Nephron progenitor cell (in vitro differentiated cells): ENCODE results near the gene CDK17.
"Not testable (repeated sequence)": the region's sequence is repeated elsewhere in the genome, so short reads cannot be mapped to it uniquely, and the experiment has no call there.

Experiments
- DNase-seq: peaks from one replicate; pipeline ENCODE4 v3.0.0; 2021
- H3K27ac Mint-ChIP-seq: 2 replicates; pipeline ENCODE4 v1.8.0; 2021; ENCODE audit warnings: mild to moderate bottlenecking, moderate library complexity, mixed read lengths
- H3K27me3 Mint-ChIP-seq: 2 replicates; pipeline ENCODE4 v1.8.0; 2021; ENCODE audit warnings: mild to moderate bottlenecking, low read depth, mixed read lengths; ENCODE audit not compliant: poor library complexity
- H3K36me3 Mint-ChIP-seq: 2 replicates; pipeline ENCODE4 v1.8.0; 2021; ENCODE audit warnings: low read depth, mixed read lengths
- H3K4me1 Mint-ChIP-seq: 2 replicates; pipeline ENCODE4 v1.8.0; 2021; ENCODE audit warnings: mixed read lengths
- H3K4me3 Mint-ChIP-seq: 2 replicates; pipeline ENCODE4 v1.8.0; 2021; ENCODE audit warnings: mild to moderate bottlenecking, moderate library complexity, mixed read lengths
- H3K9me3 Mint-ChIP-seq: 2 replicates; pipeline ENCODE4 v1.8.0; 2021; ENCODE audit warnings: mild to moderate bottlenecking, moderate library complexity, mixed read lengths
- CTCF ChIP-seq: fragments of 200-600 bp; sonication (generic); IDR thresholded peaks from 2 replicates; pipeline ENCODE4 v1.5.0; 2021; ENCODE audit warnings: antibody characterized with exemption

Gene CDK17

GRCh38 chr12:96323906-96324305 lies 76.3 kb downstream of the CDK17 start:
- H3K36me3 Mint-ChIP-seq = peaks cover 68% of the 10 kb centered on the region
- H3K27ac Mint-ChIP-seq = peak overlapping the region; percentile 48
- no peak for DNase-seq
- H3K4me1 Mint-ChIP-seq = no peaks in the 10 kb centered on the region
- H3K27me3 Mint-ChIP-seq = no peaks in the 10 kb centered on the region
- H3K4me3 Mint-ChIP-seq = no peak overlapping the region
- H3K9me3 Mint-ChIP-seq = peaks cover 32% of the 10 kb centered on the region
- TF ChIP-seq CTCF = no peak

DNA sequence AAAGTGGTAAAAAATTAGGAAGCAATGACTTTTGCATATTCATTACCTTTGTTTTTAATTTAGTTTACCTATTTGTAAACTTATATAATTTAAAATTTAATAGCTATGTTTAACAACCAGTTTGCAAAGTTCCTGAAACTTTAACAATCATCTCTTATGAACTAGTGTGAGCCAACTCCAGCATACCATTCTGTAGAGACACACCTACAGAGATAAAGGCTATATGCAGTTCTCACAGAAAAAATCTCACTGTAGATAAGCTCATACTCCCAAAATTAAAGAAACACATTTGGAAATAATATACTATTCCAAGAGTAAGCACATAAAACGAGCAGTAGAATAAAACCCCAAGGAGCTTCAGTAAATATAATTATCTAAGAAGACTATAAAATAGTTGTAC lies 77.5 kb downstream of the CDK17 start:
- Mint-ChIP-seq H3K36me3 (peaks cover 64% of the 10 kb centered on the region), H3K4me3 (no peak overlapping the region), H3K27ac (no peak overlapping the region), H3K4me1 (no peaks in the 10 kb centered on the region), H3K9me3 (peaks cover 36% of the 10 kb centered on the region), H3K27me3 (no peaks in the 10 kb centered on the region)
- DNase-seq = no peak
- TF ChIP-seq CTCF = no peak

GRCh38 chr12:96321941-96322340 lies 78.3 kb downstream of the CDK17 start:
- Mint-ChIP-seq H3K36me3 (peaks cover 60% of the 10 kb centered on the region), H3K27ac (no peak overlapping the region), H3K4me1 (no peaks in the 10 kb centered on the region), H3K9me3 (peaks cover 38% of the 10 kb centered on the region), H3K4me3 (no peak overlapping the region), H3K27me3 (no peaks in the 10 kb centered on the region)
- DNase-seq = no peak
- TF ChIP-seq CTCF = no peak

DNA sequence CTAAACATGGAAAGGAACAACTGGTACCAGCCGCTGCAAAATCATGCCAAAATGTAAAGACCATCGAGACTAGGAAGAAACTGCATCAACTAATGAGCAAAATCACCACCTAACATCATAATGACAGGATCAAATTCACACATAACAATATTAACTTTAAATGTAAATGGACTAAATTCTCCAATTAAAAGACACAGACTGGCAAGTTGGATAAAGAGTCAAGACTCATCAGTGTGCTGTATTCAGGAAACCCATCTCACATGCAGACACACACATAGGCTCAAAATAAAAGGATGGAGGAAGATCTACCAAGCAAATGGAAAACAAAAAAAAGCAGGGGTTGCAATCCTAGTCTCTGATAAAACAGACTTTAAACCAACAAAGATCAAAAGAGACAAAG lies 82.4 kb downstream of the CDK17 start:
- H3K27me3 Mint-ChIP-seq, H3K4me3 Mint-ChIP-seq, DNase-seq, H3K27ac Mint-ChIP-seq, H3K4me1 Mint-ChIP-seq: not testable (repeated sequence)
- Mint-ChIP-seq H3K36me3 (peaks cover 32% of the 10 kb centered on the region), H3K9me3 (peaks cover 28% of the 10 kb centered on the region)

DNA sequence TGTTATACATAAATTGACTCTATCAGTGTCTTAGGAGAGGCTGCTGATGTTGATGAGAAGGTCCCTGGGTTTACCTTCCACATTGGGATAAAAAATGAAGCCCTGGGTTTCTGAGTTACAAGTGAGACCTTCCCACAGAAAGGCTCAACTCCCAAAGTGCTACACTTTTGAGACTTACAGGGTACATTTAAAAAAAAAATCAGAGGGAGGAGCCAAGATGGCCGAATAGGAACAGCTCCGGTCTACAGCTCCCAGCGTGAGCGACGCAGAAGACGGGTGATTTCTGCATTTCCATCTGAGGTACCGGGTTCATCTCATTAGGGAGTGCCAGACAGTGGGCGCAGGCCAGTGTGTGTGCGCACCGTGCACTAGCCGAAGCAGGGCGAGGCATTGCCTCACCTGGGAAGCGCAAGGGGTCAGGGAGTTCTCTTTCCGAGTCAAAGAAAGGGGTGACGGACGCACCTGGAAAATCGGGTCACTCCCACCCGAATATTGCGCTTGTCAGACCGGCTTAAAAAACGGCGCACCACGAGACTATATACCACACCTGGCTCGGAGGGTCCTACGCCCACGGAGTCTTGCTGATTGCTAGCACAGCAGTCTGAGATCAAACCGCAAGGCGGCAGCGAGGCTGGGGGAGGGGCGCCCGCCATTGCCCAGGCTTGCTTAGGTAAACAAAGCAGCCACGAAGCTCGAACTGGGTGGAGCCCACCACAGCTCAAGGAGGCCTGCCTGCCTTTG lies 84.3 kb downstream of the CDK17 start:
- Mint-ChIP-seq H3K36me3 (peaks cover 36% of the 10 kb centered on the region), H3K4me3 (peak overlapping the region; percentile 92), H3K27ac (peak overlapping the region; percentile 97), H3K9me3 (peaks cover 16% of the 10 kb centered on the region)
- not testable (repeated sequence) for H3K27me3 Mint-ChIP-seq, H3K4me1 Mint-ChIP-seq, DNase-seq

DNA sequence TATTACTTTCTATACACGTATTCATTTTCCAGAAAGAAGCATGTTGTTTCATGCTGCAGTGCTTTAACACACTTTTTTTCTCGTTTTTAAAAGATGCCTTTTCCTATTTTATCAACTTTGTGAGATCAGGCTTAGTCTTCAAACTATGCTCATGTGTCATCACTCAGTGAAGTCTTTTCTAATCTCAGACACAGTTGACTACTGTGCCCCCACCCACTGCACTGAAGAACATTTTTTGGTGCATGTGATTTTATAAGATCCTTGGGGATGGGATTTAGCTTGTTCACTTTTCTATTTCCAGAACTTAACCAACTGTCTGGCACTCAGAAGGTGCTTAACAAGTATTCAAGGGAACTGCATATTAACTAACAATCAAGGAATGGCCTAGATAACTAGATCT lies 85.5 kb downstream of the CDK17 start:
- DNase-seq = no peak
- Mint-ChIP-seq H3K27ac (no peak overlapping the region), H3K27me3 (no peaks in the 10 kb centered on the region)

More for the DNA sequence above, 85.5 kb downstream of the CDK17 start:
- Mint-ChIP-seq H3K4me3 (no peak overlapping the region), H3K36me3 (peaks cover 48% of the 10 kb centered on the region), H3K4me1 (peaks cover 6% of the 10 kb centered on the region), H3K9me3 (peaks cover 13% of the 10 kb centered on the region)
- TF ChIP-seq CTCF = no peak
